ENCODE results near the gene BBC3.
A peak's percentile ranks its signal among the peaks of the same experiment; 100 is the strongest.

Gene BBC3

DNA sequence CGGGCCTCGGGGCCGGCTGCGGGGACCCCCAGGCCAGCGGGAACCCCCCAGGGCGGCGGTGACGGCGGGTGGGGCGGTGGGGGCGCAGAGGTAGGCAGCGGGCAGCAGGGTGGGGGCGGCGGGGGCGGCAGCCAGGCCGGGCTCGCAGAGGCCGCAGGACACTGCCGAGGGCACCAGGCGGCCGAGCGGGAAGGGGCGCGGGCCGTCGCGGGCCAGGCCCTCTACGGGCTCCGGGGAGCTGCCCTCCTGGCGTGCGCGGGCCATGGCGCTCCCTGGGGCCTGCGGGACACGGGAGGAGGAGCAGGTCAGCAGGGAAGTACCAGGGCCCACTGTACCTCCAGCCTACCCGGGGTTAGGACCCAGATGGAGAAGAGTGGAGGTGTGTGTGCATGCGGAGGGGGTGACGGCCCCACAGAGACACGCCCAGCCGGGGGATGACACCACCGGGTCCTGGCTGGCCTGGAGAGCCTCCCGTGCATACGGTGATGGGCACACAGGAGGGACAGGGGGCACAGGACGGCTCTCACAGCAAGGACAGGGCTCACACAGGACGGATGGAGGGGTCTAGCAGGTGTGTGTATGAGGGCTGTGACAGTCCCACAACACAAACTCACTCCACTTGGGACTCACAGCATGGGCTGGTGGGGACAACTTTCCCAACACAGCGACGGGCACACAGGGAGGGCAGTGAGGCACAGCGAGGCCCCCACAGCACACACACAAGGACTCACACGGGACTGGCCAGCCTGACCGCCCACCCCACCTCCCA lies 2.6 kb downstream of the BBC3 start:
- H3K27ac ChIP-seq = peak overlapping the region; percentile 99

DNA sequence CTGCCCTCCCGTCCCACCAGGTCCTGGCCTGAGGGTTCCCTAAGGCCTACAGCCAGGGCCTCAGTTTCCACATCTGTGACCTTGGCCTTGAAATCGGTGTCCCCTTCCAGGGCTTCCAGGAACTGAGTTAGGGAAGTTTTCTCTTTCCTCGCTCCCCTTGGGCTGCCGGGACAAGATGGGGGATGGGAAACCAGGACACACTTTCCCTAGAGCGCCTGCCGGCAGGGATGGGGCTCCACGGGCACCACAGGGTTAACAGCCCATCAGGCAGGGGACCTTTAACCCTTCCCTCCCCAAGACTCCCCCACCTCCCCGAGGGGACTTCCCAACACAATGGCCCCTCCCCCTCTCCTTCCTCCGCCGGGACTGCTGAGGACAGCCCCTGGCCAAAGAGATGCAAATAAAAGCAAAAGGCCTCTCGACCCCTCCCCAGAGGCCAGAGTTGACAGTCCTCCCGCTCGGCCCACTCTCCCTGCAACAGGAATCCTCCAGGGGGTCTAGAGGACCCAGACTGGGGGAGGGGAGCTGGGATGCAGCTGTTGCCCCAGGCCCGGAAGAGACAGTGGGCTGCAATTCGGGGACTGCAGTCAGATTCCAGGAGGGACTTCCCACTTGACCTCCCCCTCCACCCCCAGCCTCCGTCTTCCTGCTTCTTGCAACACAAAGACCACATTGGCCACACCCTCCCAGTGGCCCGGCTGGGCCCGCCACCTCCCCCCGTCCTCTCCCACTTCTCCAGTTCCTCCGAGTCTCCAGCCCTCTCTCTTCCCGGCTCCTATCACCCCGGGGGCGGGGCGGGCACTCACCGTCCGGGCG lies 3.4 kb downstream of the BBC3 start:
- H3K27ac ChIP-seq = peak overlapping the region; percentile 99
- TF ChIP-seq, protein P1, sequence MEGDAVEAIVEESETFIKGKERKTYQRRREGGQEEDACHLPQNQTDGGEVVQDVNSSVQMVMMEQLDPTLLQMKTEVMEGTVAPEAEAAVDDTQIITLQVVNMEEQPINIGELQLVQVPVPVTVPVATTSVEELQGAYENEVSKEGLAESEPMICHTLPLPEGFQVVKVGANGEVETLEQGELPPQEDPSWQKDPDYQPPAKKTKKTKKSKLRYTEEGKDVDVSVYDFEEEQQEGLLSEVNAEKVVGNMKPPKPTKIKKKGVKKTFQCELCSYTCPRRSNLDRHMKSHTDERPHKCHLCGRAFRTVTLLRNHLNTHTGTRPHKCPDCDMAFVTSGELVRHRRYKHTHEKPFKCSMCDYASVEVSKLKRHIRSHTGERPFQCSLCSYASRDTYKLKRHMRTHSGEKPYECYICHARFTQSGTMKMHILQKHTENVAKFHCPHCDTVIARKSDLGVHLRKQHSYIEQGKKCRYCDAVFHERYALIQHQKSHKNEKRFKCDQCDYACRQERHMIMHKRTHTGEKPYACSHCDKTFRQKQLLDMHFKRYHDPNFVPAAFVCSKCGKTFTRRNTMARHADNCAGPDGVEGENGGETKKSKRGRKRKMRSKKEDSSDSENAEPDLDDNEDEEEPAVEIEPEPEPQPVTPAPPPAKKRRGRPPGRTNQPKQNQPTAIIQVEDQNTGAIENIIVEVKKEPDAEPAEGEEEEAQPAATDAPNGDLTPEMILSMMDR (IDR thresholded peaks at IDR 0.05) = no peak
- no peak for TF ChIP-seq ZFX (IDR thresholded peaks at IDR 0.05; ENCODE audit: borderline replicate concordance)

More for the DNA sequence above, 2.6 kb downstream of the BBC3 start:
- TF ChIP-seq, protein P1 (IDR thresholded peaks at IDR 0.05) = no peak
- no peak for TF ChIP-seq ZFX (IDR thresholded peaks at IDR 0.05; ENCODE audit: borderline replicate concordance)

DNA sequence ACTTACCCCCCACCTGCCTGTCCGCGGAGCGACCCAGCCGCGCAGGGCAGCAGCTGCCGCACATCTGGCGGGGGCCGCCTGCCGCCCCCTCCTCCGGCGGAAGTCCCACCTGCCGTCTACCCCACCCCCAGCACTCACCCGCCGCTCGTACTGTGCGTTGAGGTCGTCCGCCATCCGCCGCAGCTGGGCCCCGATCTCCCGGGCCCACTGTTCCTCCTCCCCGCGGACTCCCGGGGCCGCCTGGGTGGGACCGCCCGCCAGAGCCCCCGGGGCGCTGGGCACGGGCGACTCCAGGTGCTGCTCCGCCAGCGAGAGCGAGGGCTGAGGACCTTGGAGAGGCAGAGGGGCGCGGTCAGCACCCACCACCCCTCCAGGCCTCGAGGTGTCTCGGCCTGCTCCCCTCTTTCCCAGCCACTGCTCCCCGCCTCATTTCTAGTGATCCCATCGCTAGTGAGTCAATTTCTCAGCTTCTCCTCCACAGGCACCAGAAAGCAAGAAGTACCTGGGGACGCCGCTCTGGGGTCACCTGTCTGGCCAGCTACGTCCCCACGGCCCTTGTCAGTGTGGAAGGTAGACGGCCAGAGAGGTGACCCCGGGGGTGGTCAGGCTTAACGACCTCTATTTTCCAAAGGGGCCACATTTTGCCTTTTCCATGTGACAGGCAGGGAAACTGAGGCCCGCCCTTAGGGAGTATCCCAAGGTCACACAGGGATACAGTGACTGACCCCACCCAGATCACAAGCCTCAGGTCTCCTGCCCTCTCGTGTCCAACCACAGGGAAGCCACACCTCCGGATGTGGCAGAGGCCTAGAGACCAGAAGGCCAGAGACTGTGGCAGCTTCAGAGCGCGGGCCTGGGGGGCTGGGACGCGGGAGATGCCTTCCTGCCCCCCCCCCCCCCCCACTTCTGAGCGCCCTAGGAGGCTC lies 4.3 kb downstream of the BBC3 start:
- TF ChIP-seq, protein P1 (IDR thresholded peaks at IDR 0.05) = no peak
- no peak for TF ChIP-seq ZFX (IDR thresholded peaks at IDR 0.05; ENCODE audit: borderline replicate concordance)
- peak overlapping the region; percentile 99 for H3K27ac ChIP-seq

DNA sequence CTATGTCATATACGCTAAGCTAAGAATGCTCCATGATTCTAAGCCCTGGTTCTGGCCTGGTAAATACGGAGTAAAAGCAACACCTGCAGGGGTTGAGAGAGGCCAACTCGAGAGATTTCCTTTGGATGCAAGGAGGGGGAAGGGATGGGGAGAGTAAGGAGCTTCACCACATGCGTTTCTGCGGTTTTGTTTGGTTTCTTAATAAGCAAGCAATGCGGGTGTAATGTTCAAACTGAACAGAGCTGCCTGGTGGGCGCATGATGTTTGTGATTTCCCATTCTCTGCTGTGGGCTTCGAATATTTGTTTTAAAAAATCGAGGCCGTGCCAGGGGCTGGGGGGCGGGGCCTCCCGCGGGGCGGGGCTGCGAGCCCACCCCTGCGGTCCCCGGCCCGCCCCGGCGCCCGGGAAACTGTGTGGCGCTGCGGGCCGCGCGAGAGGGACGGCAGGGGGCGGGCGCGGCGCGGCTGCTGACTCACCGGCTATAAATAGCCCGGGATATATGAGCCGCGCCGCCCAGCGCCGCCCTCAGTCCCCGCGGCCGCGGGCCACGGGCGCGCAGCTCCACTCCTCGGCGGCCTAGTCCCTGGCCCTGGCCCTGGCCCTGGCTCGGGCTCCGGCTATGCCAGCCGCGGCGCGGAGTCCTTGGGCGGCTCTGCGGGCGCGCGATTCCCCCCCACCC lies 5.1 kb downstream of the BBC3 start:
- peak overlapping the region; percentile 99 for H3K27ac ChIP-seq
- no peak for TF ChIP-seq ZFX (IDR thresholded peaks at IDR 0.05; ENCODE audit: borderline replicate concordance)
- TF ChIP-seq, protein P1 (IDR thresholded peaks at IDR 0.05) = peak; percentile 49

DNA sequence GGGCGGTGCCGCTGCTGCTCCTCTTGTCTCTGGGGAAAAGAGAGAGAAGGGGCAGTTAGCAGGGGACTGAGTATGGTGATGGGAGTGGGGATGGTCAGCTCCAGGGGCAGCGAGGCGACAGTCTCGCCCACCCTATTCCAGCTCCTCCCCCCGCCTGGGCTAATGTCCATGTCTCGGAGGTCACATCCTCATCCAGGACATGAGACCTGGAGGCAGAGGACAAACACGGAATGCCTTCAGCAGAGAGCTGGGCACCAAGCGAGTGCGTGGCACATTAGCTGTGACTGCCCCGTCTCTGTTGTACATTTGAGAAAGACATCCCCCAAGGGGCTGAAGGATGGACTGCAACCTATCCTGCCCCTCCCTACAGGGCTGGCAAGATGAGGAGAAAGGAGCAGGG lies 9.1 kb downstream of the BBC3 start:
- no peak overlapping the region for H3K27ac ChIP-seq
- TF ChIP-seq, protein P1 (IDR thresholded peaks at IDR 0.05) = no peak
- no peak for TF ChIP-seq ZFX (IDR thresholded peaks at IDR 0.05; ENCODE audit: borderline replicate concordance)

DNA sequence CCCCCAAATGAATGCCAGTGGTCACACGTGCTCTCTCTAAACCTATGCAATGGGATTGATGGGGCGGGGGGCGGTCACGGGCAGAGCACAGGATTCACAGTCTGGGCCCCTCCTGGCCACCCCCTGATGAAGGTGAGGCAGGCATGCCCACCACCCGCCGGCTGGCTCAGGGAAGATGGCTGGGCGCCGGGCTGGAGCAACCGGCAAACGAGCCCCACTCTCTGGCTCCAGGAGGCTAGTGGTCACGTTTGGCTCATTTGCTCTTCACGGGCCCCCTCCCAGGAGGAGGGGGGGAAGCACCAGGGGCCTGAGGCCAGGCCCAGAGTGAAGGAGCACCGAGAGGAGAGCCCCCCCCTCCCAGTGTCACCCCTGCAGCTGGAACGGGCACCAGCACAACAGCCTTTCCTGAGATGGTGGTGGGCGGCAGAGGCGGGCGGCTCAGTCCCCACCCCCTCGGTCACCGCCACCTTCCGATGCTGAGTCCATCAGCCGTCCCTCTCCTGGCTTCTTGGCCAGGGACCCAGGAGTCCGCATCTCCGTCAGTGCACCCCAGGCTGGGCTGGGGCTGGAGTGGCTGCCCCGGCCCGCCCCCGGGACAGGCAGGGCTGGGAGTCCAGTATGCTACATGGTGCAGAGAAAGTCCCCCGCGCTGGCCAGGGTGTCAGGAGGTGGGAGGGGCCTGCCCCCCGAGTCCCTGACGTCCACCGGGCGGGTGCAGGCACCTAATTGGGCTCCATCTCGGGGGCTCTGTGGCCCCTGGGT lies 9.7 kb downstream of the BBC3 start:
- no peak overlapping the region for H3K27ac ChIP-seq
- TF ChIP-seq, protein P1 (IDR thresholded peaks at IDR 0.05) = no peak
- TF ChIP-seq ZFX (IDR thresholded peaks at IDR 0.05; ENCODE audit: borderline replicate concordance) = no peak

All from 22Rv1 (cell line).